DMS114 treated with DMSO at 0.1 percent for 48 hours (cell line): ENCODE measurements around the gene GZF1.

ENCODE experiments used
- DNase-seq: peaks from one replicate; lab custom pipeline; 2025; ENCODE audit not compliant: unreplicated experiment; lab: John Stamatoyannopoulos, UW

GZF1 gene

DNA sequence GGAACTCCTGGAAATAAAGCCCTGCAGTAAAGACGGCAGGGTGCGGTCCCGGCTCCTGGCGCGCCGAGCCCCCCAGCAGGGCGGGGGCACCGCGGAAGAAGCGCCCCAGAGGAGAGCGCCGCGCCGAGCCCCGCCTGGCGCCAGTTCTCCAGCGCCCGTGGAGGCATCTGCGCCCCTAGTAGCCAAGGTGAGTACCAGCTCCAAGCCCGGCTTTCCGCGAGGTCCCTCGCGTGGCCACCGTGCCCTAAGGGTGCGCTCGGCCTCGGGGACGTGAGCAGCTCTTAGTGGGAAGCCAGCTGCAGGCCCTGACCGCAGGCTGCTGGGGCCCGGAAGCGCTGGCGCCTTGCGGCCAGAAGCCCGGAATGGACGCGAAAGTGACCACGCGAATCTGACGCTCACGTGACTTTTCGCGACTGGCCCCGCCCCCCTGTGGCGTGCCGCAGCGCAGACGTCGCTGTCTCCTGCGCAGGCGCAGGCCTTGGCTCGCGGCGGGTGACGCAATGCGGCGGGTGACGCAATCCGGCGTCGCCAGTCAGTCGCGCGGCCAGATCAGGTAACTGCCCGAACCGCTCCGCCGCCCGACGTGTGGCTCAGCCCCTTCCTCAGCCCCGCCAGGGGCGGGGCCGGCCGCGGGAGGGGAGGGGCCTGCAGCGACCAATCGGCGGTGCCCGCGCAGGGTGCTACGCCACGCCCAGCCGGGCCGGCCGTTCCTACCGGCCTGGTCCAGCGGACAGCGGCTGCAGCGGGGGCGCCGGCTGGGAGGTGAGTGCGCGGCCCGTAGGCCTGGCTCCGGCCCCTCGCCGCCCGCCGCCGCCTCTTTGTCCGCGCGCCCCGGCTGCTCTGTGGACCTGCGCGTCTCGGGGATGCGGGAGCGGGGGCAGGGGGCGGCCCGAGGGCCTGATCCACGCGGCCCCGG lies at the start of gene GZF1:
GZF1 (plus strand) TSS at position 707 of the 916 bp plus-strand sequence. CDS start 2,202 bp downstream, outside the sequence.
- peak; percentile 91 for DNase-seq

DNA sequence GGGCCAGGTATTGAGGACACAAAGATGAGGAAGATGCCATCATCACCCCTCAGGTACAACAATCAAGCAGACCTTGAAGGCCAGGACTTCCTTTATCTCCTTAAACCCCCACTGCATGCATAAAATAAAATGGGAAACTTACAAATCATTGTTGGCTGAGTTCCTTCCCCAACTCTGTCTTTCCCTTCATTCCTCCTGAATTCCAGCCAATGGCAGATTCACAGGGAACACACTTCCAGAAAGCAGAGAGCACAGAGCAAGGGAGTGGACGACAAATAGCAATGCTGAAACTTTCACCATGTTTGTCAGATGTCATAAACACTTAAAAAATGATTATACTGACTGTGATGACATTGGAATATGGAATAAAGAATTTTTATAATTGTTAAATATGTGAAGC lies 48.7 kb upstream of the GZF1 start:
- DNase-seq = no peak

DNA sequence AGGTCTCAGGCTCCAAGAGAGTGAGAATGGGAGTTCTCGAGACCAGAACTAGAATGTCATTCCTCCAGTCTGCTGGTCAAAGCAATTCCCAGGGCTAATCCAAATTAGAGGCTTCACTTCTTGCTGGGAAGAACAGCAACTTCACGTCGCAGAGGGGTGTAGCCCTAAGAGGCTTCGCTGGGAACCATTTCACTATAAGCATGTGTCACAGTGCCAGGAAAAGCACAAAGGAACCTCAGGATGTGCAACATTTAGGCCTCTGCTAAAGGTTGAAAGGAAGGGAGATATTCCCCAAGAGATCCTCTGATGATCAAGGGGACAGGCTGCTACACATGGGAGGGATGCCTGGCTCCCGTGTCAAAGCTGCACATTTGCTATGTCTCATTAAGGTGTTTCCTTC lies 47.3 kb upstream of the GZF1 start:
- DNase-seq = no peak

DNA sequence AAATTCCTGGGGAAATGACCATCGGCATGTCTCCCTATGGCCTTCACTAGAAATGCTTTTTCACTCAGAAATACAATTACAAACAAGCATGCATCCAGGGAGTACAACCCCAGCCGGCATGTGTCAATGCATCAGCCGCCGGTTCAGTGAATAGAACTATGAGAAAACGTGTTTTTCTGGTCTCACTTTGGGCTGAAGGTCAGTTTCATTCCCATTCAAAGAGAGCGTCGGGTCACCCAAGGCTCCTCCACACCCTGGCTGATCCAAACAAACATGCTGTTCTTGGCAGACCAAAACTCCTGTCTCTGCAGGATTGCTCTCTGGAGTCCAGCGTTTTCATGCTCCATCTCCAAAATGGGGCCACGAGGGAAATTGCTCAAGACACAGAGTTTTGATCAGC lies 46.9 kb upstream of the GZF1 start:
- DNase-seq = no peak

DNA sequence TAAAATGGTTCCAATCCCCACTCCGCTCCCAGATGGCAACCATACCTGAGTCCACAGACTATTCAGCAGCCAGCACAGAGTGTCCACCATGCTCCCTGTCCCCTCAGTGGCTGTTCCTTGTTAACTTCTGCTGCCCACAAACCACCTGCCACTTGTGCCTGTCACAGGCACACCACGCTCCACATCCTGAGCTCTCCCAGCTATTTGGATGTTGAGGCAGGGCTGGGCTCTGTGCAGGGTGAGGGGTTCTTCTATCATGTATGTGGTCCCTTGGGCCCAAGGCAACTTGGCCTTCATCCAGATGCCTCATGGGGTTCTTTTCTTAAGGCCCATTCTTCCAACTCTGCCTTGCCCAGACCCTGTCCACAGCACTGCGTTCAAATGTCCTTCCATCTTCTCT lies 45.4 kb upstream of the GZF1 start:
- DNase-seq = no peak

DNA sequence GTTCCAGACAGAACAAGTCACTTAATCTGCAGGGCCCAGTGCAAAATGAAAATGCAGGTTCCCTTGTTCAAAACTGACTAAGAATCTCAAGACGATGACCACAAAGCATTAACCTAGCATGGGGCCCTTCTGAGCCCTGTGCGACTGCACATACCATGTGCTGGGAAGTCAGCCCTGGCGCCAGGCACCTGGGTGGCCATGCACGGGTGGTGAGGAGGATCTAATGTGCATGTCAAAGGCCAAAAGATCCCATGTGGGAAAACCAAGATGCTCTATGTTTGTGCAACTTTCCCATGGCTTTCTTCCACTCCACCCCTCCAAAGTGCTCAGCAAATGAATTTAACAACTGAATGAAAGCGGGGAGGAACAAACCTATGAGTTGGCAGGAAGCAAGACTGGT lies 44.9 kb upstream of the GZF1 start:
- DNase-seq = no peak

DNA sequence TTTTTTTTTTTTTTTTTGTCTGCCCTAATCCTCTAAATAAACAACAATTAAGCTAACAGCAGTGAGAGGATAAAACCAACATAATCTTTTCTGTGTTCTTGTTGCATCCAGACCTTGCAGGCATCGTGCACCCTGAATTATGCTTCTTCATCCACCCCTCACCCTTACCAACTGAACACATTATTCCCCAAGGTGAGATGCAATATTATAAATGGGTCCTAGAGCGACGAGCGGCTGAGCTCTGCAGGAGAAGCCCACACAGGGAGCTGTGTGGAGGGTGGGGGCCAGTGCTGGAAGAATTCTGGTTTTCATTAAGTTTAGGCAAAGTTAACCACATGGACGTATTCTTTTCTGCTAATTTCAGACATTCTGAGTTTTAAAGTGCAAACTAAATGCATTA lies 43.6 kb upstream of the GZF1 start:
- no peak for DNase-seq

DNA sequence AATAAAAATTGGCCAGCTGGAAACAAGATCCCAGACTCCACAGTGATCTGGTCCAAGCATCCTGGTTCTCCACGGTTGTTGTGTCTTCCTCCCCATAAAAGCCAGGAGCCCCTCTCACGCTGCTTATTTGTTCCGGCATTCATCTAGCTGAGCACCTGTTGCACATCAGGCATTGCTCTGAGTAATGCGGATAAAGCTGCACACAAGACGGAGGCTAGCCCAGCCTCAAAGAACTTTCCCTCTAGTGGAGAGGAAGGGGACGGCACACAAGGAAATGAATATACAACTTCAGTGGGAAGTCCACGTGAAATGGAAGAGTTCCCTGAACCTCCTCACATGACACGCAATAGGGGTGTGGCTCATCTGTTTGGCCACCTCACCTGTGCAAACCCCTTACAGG lies 41.7 kb upstream of the GZF1 start:
- DNase-seq = no peak

DNA sequence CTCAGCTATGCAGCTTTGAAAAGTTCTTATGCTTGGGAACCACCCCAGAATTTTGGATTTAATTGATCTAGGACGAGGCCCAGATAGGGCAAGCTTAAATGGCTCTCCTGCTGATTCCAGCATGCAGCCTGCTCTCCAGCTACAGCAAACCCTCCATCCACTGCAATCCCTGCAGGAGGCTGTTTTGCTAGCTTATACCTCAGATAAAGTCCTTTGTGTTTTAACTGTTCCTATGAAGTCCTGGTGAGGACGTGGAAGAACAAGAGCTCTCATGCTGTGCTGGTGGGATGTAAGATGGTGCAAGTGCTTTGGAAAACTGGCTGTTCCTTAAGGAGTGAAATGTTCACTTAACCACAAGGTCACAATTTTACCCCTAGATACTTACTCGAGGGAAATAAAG lies 36.9 kb upstream of the GZF1 start:
- DNase-seq = no peak

DNA sequence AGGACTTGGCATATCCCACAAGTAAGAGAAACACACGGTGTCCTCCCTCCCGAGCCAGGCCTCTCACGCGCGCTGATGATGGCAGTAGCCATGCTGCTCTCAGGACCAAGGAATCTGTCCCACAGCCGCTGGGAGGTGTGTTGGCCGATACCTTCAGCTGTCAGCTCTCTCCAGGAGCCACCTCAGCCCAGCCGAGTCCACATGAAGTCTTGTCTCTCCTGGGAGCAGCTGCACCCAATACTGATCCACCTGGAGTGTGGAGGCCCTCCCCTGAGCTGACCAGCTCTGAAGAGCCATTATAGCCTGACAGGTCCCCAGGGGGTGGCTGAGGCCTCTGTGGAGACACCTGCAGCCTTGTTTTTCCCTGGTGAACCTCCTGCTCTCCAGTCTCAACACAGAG lies 35.2 kb upstream of the GZF1 start:
- no peak for DNase-seq

DNA sequence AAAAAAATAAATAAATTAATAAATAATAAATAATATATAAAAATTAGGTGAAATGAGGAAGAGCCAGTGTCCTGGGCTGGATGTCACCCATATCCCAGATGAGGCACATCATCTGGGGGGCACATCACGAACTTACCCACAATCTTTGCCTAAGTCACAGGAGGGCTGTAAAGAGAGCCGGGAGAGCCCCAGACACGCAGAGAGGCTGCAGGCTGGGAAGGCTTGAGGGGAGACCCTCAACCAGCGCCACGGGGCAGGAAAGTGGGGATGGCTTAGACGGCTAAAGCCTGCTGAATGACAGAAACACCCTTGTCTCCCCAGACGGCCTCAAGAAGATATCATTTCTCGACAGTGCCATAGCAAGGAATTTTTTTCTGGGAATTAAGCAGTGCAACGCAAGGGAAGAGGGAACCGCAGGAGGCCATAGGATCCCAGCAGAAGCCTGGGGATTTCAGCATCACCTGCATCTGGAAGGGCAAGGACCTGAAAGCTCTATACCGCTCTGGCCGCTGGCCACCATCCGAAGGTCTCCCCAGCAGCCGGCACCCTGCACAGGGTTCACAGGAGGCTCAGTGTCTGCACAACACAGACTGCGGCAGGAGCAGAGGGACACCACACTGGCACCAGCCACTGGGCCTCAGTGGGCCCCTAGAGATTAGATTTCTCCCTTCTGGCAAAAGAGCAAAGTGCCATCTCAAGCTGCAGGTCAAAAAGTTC lies 34.2 kb upstream of the GZF1 start:
- no peak for DNase-seq

DNA sequence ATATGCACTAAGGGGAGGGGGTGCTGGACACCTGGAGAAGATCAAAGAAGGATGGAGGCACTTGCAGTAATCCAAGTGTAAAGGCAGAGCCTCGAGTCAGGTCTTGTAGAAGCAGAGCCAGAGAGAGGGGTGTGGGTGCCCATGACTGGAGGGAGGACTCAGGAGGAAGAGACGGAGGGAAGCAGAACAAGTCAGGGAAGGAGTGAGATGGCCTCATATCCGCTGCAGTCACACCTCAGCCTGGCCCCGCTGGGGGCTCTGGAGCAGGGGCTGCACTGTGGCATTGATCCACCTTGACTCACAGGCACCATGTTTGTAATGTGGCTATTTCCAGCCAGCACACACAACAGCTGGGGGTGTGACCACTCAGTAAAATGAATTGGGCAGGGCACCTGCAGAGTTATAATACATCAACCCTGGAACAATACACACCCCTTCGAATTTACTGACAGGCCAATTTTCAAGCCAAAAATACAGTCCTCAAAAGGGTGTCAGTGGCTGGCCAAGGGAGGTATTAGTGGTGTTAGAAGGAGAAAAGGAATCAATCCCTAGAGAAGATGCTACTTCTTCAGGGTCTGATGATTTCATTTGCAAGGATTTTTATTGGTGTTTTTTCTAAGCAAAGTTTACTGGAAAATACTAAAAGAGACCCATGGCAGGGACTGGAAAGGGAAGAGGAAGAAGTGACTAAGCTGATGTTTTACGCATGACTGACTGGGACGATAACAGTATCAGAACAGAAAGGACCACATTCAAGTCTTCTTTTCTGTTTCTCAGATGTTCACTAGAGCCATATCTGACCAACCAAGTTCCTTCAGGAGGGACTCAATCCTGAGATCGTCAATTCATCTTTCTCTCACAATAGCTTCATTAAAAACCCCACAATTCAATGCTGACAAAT lies 30.3 kb upstream of the GZF1 start:
- no peak for DNase-seq

DNA sequence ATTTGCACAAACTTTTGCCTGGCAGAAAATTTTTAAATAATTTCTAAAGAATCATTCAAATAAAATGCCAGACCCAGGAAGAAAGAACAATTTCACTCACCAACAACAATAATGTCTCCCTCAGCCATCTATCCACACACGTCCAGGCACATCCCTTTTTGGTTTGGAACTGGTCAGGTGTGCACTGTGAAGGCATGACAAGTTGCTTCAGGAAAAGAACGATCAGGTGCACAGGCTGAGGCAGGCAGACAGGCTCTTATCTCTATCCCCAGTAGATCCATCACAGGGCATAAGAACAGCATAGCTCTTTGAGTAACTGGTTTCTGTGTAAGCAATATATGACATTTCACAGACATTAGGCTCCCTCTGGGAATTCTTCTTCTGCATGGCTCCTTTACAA lies 29.5 kb upstream of the GZF1 start:
- no peak for DNase-seq

DNA sequence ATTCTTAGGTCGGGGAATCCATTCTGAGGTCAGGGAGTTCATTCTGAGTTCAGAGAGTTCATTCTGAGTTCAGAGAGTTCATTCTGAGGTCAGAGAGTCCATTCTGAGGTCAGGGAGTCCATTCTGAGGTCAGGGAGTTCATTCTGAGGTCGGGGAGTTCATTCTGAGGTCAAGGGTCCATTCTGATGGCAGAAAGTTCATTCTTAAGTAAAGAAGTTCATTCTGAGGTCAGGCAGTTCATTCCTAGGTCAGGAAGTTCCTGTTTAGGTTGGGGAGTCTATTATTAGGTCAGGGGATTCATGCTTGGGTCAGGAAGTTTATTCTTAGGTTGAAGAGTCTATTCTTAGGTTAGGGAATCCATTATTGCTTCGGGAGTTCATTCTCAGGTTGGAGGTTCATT lies 27.9 kb upstream of the GZF1 start:
- no peak for DNase-seq

DNA sequence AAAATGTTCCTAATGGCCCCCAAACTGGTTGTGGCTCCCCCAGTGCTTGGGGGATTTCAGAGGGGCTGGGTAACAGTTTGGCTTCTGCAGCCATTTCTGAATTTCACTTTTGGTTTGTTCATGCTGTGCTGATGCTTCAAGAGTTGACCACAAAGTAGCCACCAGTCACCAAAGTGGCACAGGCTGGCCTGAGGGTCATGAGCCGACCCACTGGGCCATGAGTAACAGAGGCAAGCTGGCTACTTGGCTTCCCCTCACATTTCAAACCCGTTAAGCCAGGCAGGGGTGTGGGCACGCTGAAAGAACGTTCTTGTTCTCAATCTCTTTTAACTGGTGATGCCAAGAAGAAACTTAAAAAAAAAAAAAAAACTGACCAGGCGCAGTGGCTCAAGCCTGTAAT lies 26.5 kb upstream of the GZF1 start:
- no peak for DNase-seq

DNA sequence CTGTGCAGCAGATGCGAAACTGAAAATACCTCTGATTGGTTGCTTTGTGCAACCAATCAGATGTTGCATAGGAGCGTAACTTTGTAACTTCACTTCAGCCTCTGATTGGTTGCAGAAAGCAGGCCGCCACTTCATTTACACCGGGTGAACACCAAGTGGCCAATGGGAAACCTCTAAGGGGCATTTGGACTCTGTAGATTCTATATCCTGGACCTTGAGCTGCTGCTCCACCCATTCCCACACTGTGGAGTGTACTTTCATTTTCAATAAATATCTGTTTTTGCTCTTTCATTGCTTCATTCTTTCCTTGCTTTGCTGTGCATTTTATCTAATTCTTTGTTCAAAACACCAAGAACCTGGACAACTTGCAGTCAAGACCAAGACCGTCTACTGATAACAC lies 25.5 kb upstream of the GZF1 start:
- DNase-seq = no peak

DNA sequence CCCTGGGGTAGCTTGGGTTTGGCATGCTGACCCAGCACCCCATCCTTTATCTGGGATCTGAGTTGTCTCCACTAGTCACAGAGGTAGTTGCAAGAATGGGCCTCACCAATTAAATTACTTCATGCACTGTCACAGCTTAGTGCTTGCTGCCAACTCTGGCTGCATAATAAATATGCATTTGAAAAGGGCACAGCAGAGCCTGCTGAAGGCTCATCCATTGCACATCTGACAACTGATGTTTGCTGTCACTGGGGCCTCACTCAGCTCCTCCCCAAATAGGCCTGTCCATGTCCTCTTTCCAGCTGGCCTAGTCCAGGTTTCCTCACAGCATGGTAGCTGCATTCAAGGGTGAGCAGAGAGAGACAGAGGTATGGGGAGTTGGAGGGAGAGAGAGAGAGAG lies 24.7 kb upstream of the GZF1 start:
- no peak for DNase-seq

DNA sequence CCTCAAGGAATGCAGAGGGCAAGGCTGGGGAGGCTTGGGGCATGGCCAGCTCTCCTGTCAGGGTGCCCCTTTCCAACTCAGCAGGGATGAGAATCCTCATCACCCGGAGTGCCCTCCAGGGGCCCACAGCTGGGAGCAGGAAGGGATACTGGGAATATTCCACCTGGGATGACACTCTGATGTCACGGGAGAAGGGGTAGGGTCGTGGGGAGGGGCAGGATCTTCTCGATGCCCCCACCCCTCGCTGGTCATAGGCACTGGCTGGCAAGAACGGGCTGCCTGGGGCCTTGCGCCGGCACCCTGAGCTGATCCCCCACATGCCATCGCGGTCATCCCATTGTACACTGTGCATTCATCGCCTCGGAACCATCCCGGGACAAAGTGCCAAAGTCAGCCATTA lies 22.0 kb upstream of the GZF1 start:
- DNase-seq = no peak

DNA sequence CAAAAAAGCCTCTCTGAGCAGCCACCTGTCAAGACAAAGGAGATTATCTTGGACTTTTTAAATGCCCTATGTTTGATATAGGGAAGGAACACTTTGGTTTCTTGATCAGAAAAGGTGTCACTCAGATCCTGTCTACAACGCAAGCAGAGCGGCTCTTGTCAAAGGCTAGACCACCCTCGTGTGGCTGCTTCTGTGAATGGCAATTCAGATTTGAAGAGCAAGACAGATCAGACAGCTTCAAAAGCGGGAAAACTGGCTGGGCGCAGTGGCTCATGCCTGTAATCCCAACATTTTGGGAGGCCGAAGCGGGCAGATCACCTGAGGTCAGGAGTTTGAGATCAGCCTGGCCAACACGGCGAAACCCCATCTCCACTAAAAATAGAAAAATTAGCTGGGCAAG lies 21.5 kb upstream of the GZF1 start:
- DNase-seq = peak; percentile 43

DNA sequence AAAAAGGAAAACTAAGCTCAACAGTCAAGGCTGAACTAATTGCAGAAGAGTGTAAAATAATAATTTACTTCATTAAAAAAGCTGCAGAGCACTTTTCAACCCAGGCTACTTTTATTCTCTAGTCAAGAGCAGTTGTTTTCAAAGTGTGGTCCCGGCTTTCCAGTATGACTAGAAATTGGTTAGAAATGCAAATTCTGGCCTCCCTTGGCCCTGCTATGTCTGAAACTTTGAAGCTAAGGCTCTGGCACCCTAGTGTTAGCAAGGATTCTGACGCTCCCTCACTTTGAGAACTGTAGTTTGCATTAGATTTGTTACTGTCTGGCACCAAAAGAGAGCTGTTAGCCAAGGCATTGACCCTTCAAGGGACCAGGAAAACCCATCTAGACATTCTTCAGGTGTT lies 20.9 kb upstream of the GZF1 start:
- DNase-seq = no peak

DNA sequence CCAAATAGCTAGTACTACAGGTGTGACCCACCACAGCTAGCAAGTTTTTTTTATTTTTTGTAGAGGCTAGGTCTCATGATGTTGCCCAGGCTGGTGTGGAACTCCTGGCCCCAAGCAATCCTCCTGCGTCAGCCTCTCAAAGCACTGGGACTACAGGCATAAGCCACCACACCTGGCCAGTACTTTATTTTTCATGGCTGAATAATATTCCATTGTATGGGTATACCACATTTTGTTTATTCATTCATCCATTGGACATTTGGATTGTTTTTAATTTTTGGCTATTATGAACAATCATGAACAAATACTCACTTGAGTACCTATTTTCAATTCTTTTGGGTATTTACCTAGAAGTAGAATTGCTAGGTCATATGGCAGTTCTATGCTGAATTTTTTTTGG lies 18.4 kb upstream of the GZF1 start:
- no peak for DNase-seq
